A549 (cell line): ENCODE data around the gene LBR. TPM values are rescaled to one million over a fixed set of nuclear protein-coding genes. Genes with fewer than 3 reads are reported as not detected.

Experiments
- ATAC-seq, 2 experiments: fragments of 200-7000 bp in 1 of 2; fragments of >200 bp in 1 of 2; cut with Nextera tagmentation in 1 of 2; cut with Tn5 transposase in 1 of 2; 3 replicates each; pipeline versions ENCODE4 v1.8.0 to v1.9.1; 2018 to 2020; ENCODE audit warnings: mild to moderate bottlenecking in 1 of 2, moderate library complexity in 1 of 2
- CTCF ChIA-PET: fragments of 300-600 bp; sonication (Branson Sonifier 250); formaldehyde crosslinking; extraction: SDS; loops from one replicate; lab custom pipeline; 2021; ENCODE audit warnings: antibody characterized with exemption, inconsistent platforms; lab: Yijun Ruan, JAX
- POLR2A ChIA-PET: fragments of 350-600 bp; formaldehyde crosslinking; extraction: SDS; loops from one replicate; lab custom pipeline; 2021; ENCODE audit warnings: antibody characterized with exemption, inconsistent platforms; lab: Yijun Ruan, JAX
- DNase-seq, 2 experiments: peaks; one replicate each; pipeline versions ENCODE4 v3.0.0 to v3.0.0-alpha.2; 2011 to 2016; ENCODE audit warnings: low read depth in 1 of 2, low spot score in 1 of 2
- FAIRE-seq: peaks from 2 replicates; lab custom pipeline; 2011; peaks lifted over from hg19 to GRCh38; lab: Jason Lieb, UNC
- H3K27ac ChIP-seq, 2 experiments: fragments of >200 bp; sonication (Bioruptor Twin); formaldehyde crosslinking; 3 replicates each; pipeline ENCODE4 v1.5.1; 2016 to 2017
- H3K4me1 ChIP-seq: fragments of >200 bp; sonication (Bioruptor Twin); formaldehyde crosslinking; 3 replicates; pipeline ENCODE4 v1.6.1; 2016
- H3K4me2 ChIP-seq: fragments of >200 bp; sonication (Bioruptor Twin); formaldehyde crosslinking; 3 replicates; pipeline ENCODE4 v1.6.1; 2016
- H3K4me3 ChIP-seq: fragments of >200 bp; sonication (Bioruptor Twin); formaldehyde crosslinking; 3 replicates; pipeline ENCODE4 v1.5.1; 2016
- H3K9me3 ChIP-seq: fragments of >200 bp; sonication (Bioruptor Twin); formaldehyde crosslinking; 3 replicates; pipeline ENCODE4 v1.6.1; 2016
- BHLHE40 ChIP-seq: IDR thresholded peaks from 2 replicates; pipeline ENCODE4 v1.6.1; 2012; ENCODE audit warnings: low read depth, low read length, inconsistent platforms
- CBX2 ChIP-seq: fragments of 200-600 bp; sonication (generic); IDR thresholded peaks from 2 replicates; pipeline ENCODE4 v1.6.1; 2016; ENCODE audit warnings: low read depth, mild to moderate bottlenecking, borderline replicate concordance
- CEBPB ChIP-seq, 2 experiments: fragments of >200 bp in 1 of 2; sonication (Bioruptor Twin) in 1 of 2; formaldehyde crosslinking in 1 of 2; IDR thresholded peaks; 2 replicates each; pipeline ENCODE4 v1.6.1; 2012 to 2016
- EHF ChIP-seq: fragments of 250-450 bp; sonication (Bioruptor Pico); IDR thresholded peaks from 2 replicates; pipeline ENCODE4 v1.5.0; 2020; ENCODE audit warnings: mild to moderate bottlenecking
- ESRRA ChIP-seq: fragments of 150-350 bp; IDR thresholded peaks from 2 replicates; pipeline ENCODE4 v1.6.1; 2014; ENCODE audit warnings: mild to moderate bottlenecking, low read length, borderline replicate concordance
- FOSL2 ChIP-seq, 2 experiments: fragments of 450-650 bp in 1 of 2; fragments of >200 bp in 1 of 2; sonication (Bioruptor Twin) in 1 of 2; formaldehyde crosslinking; IDR thresholded peaks; 2 replicates each; pipeline versions ENCODE4 v1.5.0 to v1.6.1; 2016 to 2020; ENCODE audit warnings: mild to moderate bottlenecking in 1 of 2, moderate library complexity in 1 of 2
- FOXS1 ChIP-seq: fragments of 250-450 bp; sonication (Bioruptor Pico); IDR thresholded peaks from 2 replicates; pipeline ENCODE4 v1.5.0; 2020; ENCODE audit warnings: mild to moderate bottlenecking, moderate library complexity
- GATA3 ChIP-seq: IDR thresholded peaks from 2 replicates; pipeline ENCODE4 v1.6.1; 2012; ENCODE audit warnings: borderline replicate concordance
- HDAC2 ChIP-seq: fragments of 200-600 bp; sonication (generic); IDR thresholded peaks from 2 replicates; pipeline ENCODE4 v1.6.1; 2016
- HEYL ChIP-seq: fragments of 250-450 bp; sonication (Bioruptor Pico); IDR thresholded peaks from 2 replicates; pipeline ENCODE4 v1.8.0; 2021; ENCODE audit warnings: mild to moderate bottlenecking, moderate library complexity
- HOXA7 ChIP-seq: fragments of 250-450 bp; sonication (Bioruptor Pico); IDR thresholded peaks from 2 replicates; pipeline ENCODE4 v1.5.0; 2020; ENCODE audit warnings: mild to moderate bottlenecking, moderate library complexity
- HOXB5 ChIP-seq: fragments of 250-450 bp; sonication (Bioruptor Pico); IDR thresholded peaks from 2 replicates; pipeline ENCODE4 v1.5.0; 2020; ENCODE audit warnings: mild to moderate bottlenecking, moderate library complexity
- JUN ChIP-seq, 2 experiments: fragments of >200 bp; sonication (Bioruptor Twin); formaldehyde crosslinking; IDR thresholded peaks; 2 replicates in 1 of 2; 3 replicates in 1 of 2; pipeline ENCODE4 v1.6.1; 2016 to 2017
- KDM5A ChIP-seq: fragments of 200-600 bp; sonication (generic); IDR thresholded peaks from 2 replicates; pipeline ENCODE4 v1.6.1; 2016; ENCODE audit warnings: antibody characterized with exemption, mild to moderate bottlenecking
- MAFK ChIP-seq: fragments of 450-650 bp; IDR thresholded peaks from 2 replicates; pipeline ENCODE4 v1.6.1; 2014; ENCODE audit not compliant: partially characterized antibody
- MAZ ChIP-seq: fragments of 150-350 bp; IDR thresholded peaks from 2 replicates; pipeline ENCODE4 v1.6.1; 2014; ENCODE audit warnings: antibody characterized with exemption, low read depth, low read length, borderline replicate concordance
- MYC ChIP-seq: IDR thresholded peaks from 2 replicates; pipeline ENCODE4 v1.6.1; 2012; ENCODE audit warnings: mild to moderate bottlenecking, inconsistent platforms, low read length, improper control_type of control experiment, borderline replicate concordance
- NFE2L2 ChIP-seq: fragments of 150-350 bp; conservative IDR thresholded peaks from 2 replicates; pipeline ENCODE4 v1.6.1; 2014; ENCODE audit warnings: low read length
- NR3C1 ChIP-seq: fragments of >200 bp; sonication (Bioruptor Twin); formaldehyde crosslinking; IDR thresholded peaks from 3 replicates; pipeline ENCODE4 v1.6.1; 2017
- PHF8 ChIP-seq: fragments of 200-600 bp; sonication (generic); IDR thresholded peaks from 2 replicates; pipeline ENCODE4 v1.6.1; 2016; ENCODE audit warnings: low read depth, mild to moderate bottlenecking, antibody characterized with exemption, moderate library complexity, borderline replicate concordance
- POLR2A ChIP-seq: IDR thresholded peaks from 2 replicates; pipeline ENCODE4 v1.6.1; 2012; ENCODE audit warnings: mild to moderate bottlenecking, low read length
- POLR2AphosphoS2 ChIP-seq: conservative IDR thresholded peaks from 2 replicates; pipeline ENCODE4 v1.6.1; 2012; ENCODE audit warnings: low read length, improper control_type of control experiment, inconsistent platforms
- RFX5 ChIP-seq: fragments of 450-650 bp; IDR thresholded peaks from 2 replicates; pipeline ENCODE4 v1.7.1; 2014; ENCODE audit warnings: antibody characterized with exemption, mild to moderate bottlenecking, moderate library complexity
- TP53 ChIP-seq: fragments of 250-450 bp; sonication (Bioruptor Pico); IDR thresholded peaks from 2 replicates; pipeline ENCODE4 v1.5.0; 2021; ENCODE audit warnings: mild to moderate bottlenecking, moderate library complexity
- ZFP36 ChIP-seq: fragments of 450-650 bp; IDR thresholded peaks from 2 replicates; pipeline ENCODE4 v1.6.1; 2014; ENCODE audit warnings: borderline replicate concordance; ENCODE audit not compliant: partially characterized antibody
- ZSCAN20 ChIP-seq: fragments of 250-450 bp; sonication (Bioruptor Pico); IDR thresholded peaks from 2 replicates; pipeline ENCODE4 v1.8.0; 2022; ENCODE audit warnings: mild to moderate bottlenecking, moderate library complexity
- WGBS: methylation state at CpG from one replicate; pipeline ENCODE4 v1.1.6; 2017; ENCODE audit errors: missing lambda C conversion rate; 5-methylcytosine and 5-hydroxymethylcytosine counted together
- polyA plus RNA-seq, 4 experiments: library from polyadenylated mRNA; depleted of rRNA in 3 of 4; stranded (reverse); fragments of >200 nt; fragmentation: RNase III in 1 of 4; extraction: RNeasy Plus Mini Kit Qiagen cat#74134 plus additional on column Dnase treatment in 1 of 4; gene quantifications; 2 replicates in 3 of 4; 3 replicates in 1 of 4; pipeline ENCODE4 v1.2.3, GENCODE V29; 2011 to 2017
- TF ChIP-seq, protein P1 (sequence below): IDR thresholded peaks from 2 replicates; pipeline ENCODE4 v1.6.1; 2012
- TF ChIP-seq, protein P2 (sequence below): fragments of >200 bp; sonication (Bioruptor Twin); formaldehyde crosslinking; IDR thresholded peaks from 3 replicates; pipeline ENCODE4 v1.6.1; 2016
- TF ChIP-seq, protein P3 (sequence below): fragments of 450-650 bp; IDR thresholded peaks from 2 replicates; pipeline ENCODE4 v1.6.1; 2014; ENCODE audit warnings: antibody characterized with exemption
- TF ChIP-seq, protein P4 (sequence below): IDR thresholded peaks from 2 replicates; pipeline ENCODE4 v1.6.1; 2012
- TF ChIP-seq, protein P5 (sequence below): IDR thresholded peaks from 2 replicates; pipeline ENCODE4 v1.6.1; 2012; ENCODE audit warnings: low read depth, borderline replicate concordance

The LBR gene
- polyA plus RNA-seq, 2 of the 4 experiments (the other 2 are of a cell fraction) = 40.8 to 68.7 TPM

DNA sequence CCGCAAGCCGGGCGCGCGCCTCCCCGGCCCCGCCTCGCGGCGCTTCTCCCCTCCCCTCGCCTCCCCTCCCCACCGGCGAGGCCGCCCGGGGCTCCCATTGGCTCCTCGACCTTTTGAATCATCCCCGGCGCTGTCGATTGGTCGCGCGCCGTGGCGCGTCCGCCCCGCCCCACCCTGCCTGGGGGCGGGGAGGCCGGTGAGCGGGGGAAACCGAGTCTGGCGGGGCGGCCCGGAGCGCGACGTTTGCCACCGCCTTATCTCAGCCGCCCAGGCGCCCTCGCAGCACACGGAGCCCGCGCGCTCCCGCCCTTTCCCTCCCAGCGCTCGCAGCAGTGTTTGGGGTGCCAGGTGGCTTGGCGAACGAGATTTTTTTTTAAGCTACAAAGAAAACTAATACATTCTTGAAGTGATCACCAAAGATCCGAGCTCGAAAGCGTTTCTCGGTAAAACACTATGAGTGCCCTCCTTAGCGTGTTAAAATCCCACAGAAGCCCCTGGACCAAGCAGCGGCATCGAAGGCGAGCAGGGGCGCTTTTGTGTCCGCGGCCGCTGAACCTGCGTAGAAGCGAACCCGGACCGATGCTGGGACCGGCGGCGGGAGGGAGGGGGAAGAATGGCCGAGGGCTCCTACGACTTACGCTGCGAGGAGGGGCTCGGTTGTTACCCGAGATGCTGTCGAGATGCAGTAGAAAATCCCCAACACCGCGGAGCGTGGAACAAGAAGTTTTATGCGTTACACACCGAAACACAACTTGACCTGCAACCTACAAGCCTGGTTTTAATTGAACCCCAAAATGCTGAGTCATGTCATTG lies 436 bp upstream of the LBR start:
- TF ChIP-seq, protein P1, sequence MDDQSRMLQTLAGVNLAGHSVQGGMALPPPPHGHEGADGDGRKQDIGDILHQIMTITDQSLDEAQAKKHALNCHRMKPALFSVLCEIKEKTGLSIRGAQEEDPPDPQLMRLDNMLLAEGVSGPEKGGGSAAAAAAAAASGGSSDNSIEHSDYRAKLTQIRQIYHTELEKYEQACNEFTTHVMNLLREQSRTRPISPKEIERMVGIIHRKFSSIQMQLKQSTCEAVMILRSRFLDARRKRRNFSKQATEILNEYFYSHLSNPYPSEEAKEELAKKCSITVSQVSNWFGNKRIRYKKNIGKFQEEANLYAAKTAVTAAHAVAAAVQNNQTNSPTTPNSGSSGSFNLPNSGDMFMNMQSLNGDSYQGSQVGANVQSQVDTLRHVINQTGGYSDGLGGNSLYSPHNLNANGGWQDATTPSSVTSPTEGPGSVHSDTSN = no peak
- TF ChIP-seq CBX2 (no peak), MAZ (no peak), HEYL (0 out of 2 replicates have a peak, but pooled peaks have one; percentile 21), CEBPB (IDR thresholded peaks at IDR 0.05) (no peak), POLR2AphosphoS2 (no peak), HDAC2 (no peak), BHLHE40 (no peak), MYC (no peak), GATA3 (no peak), ZSCAN20 (no peak), PHF8 (no peak), ESRRA (no peak), JUN (IDR thresholded peaks at IDR 0.05) (peak; percentile 78 to 90; a peak in 4 of 5 replicates), EHF (CRISPR knock-in tag) (no peak), MAFK (peak; percentile 100), NFE2L2 (peak; percentile 99), ZFP36 (no peak), TP53 (CRISPR knock-in tag) (no peak), FOXS1 (CRISPR knock-in tag) (0 out of 2 replicates have a peak, but pooled peaks have one; percentile 43), POLR2A (peak; percentile 71), RFX5 (no peak), FOSL2 (IDR thresholded peaks at IDR 0.05) (no peak), FOSL2 (CRISPR knock-in tag; IDR thresholded peaks at IDR 0.05) (0 out of 2 replicates have a peak, but pooled peaks have one; percentile 33), HOXB5 (0 out of 2 replicates have a peak, but pooled peaks have one; percentile 52), NR3C1 (no peak), KDM5A (no peak), HOXA7 (CRISPR knock-in tag) (0 out of 2 replicates have a peak, but pooled peaks have one; percentile 16)
- TF ChIP-seq, protein P2, sequence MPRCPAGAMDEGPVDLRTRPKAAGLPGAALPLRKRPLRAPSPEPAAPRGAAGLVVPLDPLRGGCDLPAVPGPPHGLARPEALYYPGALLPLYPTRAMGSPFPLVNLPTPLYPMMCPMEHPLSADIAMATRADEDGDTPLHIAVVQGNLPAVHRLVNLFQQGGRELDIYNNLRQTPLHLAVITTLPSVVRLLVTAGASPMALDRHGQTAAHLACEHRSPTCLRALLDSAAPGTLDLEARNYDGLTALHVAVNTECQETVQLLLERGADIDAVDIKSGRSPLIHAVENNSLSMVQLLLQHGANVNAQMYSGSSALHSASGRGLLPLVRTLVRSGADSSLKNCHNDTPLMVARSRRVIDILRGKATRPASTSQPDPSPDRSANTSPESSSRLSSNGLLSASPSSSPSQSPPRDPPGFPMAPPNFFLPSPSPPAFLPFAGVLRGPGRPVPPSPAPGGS = 0 out of 3 replicates have a peak, but pooled peaks have one; percentile 49
- TF ChIP-seq, protein P3, sequence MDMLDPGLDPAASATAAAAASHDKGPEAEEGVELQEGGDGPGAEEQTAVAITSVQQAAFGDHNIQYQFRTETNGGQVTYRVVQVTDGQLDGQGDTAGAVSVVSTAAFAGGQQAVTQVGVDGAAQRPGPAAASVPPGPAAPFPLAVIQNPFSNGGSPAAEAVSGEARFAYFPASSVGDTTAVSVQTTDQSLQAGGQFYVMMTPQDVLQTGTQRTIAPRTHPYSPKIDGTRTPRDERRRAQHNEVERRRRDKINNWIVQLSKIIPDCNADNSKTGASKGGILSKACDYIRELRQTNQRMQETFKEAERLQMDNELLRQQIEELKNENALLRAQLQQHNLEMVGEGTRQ = no peak
- TF ChIP-seq, protein P4, sequence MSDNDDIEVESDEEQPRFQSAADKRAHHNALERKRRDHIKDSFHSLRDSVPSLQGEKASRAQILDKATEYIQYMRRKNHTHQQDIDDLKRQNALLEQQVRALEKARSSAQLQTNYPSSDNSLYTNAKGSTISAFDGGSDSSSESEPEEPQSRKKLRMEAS = peak; percentile 60
- TF ChIP-seq, protein P5, sequence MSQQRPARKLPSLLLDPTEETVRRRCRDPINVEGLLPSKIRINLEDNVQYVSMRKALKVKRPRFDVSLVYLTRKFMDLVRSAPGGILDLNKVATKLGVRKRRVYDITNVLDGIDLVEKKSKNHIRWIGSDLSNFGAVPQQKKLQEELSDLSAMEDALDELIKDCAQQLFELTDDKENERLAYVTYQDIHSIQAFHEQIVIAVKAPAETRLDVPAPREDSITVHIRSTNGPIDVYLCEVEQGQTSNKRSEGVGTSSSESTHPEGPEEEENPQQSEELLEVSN = peak; percentile 90
- ATAC-seq = peak; percentile 89 to 93
- H3K4me2 ChIP-seq = peak overlapping the region; percentile 86
- no peaks in the 10 kb centered on the region for H3K9me3 ChIP-seq
- ChIA-PET POLR2A (interaction anchor here (0.6 to 1.9 kb wide), 4 partner anchors 17 to 634 kb away, joined by 3 to 5 read pairs (median 4); partner anchors contain the start of gene H3-3A), CTCF (interaction anchor here (0.6 to 1.4 kb wide), 6 partner anchors 13 to 46 kb away, joined by 3 to 5 read pairs (median 3); no protein-coding TSS in a partner anchor)
- peaks cover 40% of the 10 kb centered on the region for H3K4me1 ChIP-seq
- FAIRE-seq = no peak
- H3K27ac ChIP-seq = peak overlapping the region; percentile 96 to 98
- H3K4me3 ChIP-seq = peak overlapping the region; percentile 89
- WGBS = 2% methylated on average over 33 of the region's 81 CpGs
- peak; percentile 90 to 93 for DNase-seq
